Tibial nerve (tissue), 4 donors: ENCODE measurements around the gene KPNA3. TPM values are rescaled to one million over a fixed set of nuclear protein-coding genes. Genes with fewer than 3 reads are reported as not detected.
A peak's percentile ranks its signal among the peaks of the same experiment; 100 is the strongest.

Experiments
- DNase-seq, 2 donors: peaks; one replicate each; pipeline ENCODE4 v3.0.0-alpha.2; 2019; ENCODE audit warnings: low spot score in 2 of 2
- H3K27ac ChIP-seq, 4 donors: fragments of 200-600 bp; sonication (generic) in 3 of 4; one replicate each; pipeline ENCODE4 v1.5.1; 2017 to 2019; ENCODE audit warnings: mild to moderate bottlenecking in 1 of 4
- H3K27me3 ChIP-seq, 2 donors: fragments of 200-600 bp; sonication (generic) in 1 of 2; one replicate each; pipeline versions ENCODE4 v1.5.1 to v1.6.0; 2017 to 2019
- H3K36me3 ChIP-seq, 3 donors: fragments of 200-600 bp; sonication (generic); one replicate each; pipeline ENCODE4 v1.5.1; 2018 to 2019
- H3K4me1 ChIP-seq, 4 donors: fragments of 200-600 bp; sonication (generic) in 3 of 4; one replicate each; pipeline ENCODE4 v1.5.1; 2017 to 2019
- H3K4me3 ChIP-seq, 4 donors: fragments of 200-600 bp; sonication (generic) in 3 of 4; one replicate each; pipeline ENCODE4 v1.5.1; 2017 to 2019; ENCODE audit warnings: mild to moderate bottlenecking in 1 of 4, moderate library complexity in 1 of 4
- H3K9me3 ChIP-seq, 4 donors: fragments of 200-600 bp; sonication (generic) in 3 of 4; one replicate each; pipeline ENCODE4 v1.5.1; 2017 to 2019
- EP300 ChIP-seq, 2 donors: sonication (generic); formaldehyde crosslinking; IDR thresholded peaks; one replicate each; pipeline ENCODE4 v1.6.1; 2017; ENCODE audit warnings: antibody characterized with exemption in 2 of 2, mild to moderate bottlenecking in 1 of 2
- POLR2A ChIP-seq, 2 donors: fragments of 450-650 bp; IDR thresholded peaks; one replicate each; pipeline ENCODE4 v1.6.1; 2017; ENCODE audit warnings: antibody characterized with exemption in 2 of 2, mild to moderate bottlenecking in 2 of 2, moderate library complexity in 2 of 2
- WGBS, 2 donors: methylation state at CpG; one replicate each; pipeline ENCODE4 v1.1.5; 2018; 5-methylcytosine and 5-hydroxymethylcytosine counted together
- total RNA-seq, 4 donors: library from RNA; depleted of rRNA; stranded (reverse); fragments of >200 nt; gene quantifications; one replicate each; pipeline ENCODE4 v1.1.0, GENCODE V29; 2016
- TF ChIP-seq, protein P1 (sequence below), 5 experiments: fragments of 200-600 bp in 3 of 5; fragments of 450-650 bp in 2 of 5; sonication (generic) in 3 of 5; IDR thresholded peaks; one replicate each; pipeline ENCODE4 v1.5.1; 2016 to 2019; ENCODE audit warnings: antibody characterized with exemption in 5 of 5, mild to moderate bottlenecking in 3 of 5, moderate library complexity in 2 of 5

The KPNA3 gene
- total RNA-seq, 4 donors from 2014 or later: 19.8 to 29.9 (median 23.2) TPM

DNA sequence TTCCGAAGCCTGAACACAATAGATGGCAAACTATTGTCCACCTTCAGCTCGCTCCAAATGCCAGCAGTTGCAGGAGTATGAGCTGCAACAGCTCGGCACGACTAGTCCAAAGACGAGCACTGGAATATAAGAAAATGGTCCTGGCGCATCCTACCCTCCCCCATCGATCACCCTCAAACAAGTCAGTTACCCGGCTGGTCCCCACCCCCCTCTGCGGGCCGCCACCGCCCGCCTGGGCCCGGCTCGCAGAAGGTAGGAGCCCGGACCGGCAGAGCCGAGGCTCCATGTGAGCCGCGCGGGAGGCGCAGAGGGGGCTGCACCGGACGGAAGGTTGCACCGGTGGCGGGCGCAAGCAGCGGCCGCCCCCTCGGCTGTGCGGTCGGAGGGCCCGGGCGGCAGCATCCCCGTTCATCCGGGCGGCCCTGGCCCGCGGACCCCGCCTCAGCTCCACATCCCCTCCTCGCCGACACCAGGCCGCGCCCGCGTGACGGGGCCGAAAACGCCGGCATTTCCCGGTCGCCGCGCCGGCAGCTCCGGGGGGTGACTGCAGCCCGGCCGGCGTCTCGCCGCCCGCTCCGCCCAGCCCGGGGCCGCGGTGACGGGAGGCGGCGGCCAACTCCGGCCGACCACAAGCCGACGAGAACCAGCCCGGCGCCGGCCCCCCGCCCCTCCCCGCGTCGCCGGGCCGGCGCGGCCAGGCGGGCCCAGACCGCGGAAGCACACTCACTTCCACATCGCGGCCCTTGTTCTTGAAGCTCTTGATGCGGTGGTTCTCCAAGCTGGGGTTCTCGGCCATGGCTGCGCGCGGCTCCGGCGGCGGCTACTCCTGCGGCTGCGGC is 552 bp downstream of the KPNA3 start:
- peak in 1 of 2 donors; percentile 21 for DNase-seq
- Histone ChIP-seq H3K27me3 (no peaks in the 10 kb centered on the region), H3K9me3 (no peaks in the 10 kb centered on the region), H3K4me3 (peak overlapping the region; percentile 73 to 99 (median 92)), H3K27ac (peak overlapping the region; percentile 85 to 97 (median 88)), H3K36me3 (no peaks in the 10 kb centered on the region), H3K4me1 (peaks cover 0 to 37% (median 14%) of the 10 kb centered on the region in 4 donors)
- TF ChIP-seq POLR2A (IDR thresholded peaks at IDR 0.05): peak in 1 of 2 donors; percentile 3
- TF ChIP-seq, protein P1, sequence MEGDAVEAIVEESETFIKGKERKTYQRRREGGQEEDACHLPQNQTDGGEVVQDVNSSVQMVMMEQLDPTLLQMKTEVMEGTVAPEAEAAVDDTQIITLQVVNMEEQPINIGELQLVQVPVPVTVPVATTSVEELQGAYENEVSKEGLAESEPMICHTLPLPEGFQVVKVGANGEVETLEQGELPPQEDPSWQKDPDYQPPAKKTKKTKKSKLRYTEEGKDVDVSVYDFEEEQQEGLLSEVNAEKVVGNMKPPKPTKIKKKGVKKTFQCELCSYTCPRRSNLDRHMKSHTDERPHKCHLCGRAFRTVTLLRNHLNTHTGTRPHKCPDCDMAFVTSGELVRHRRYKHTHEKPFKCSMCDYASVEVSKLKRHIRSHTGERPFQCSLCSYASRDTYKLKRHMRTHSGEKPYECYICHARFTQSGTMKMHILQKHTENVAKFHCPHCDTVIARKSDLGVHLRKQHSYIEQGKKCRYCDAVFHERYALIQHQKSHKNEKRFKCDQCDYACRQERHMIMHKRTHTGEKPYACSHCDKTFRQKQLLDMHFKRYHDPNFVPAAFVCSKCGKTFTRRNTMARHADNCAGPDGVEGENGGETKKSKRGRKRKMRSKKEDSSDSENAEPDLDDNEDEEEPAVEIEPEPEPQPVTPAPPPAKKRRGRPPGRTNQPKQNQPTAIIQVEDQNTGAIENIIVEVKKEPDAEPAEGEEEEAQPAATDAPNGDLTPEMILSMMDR (IDR thresholded peaks at IDR 0.05): no peak
- WGBS, 2 donors: 0 to 1% methylated on average over 36 to 41 of the region's 98 CpGs

DNA sequence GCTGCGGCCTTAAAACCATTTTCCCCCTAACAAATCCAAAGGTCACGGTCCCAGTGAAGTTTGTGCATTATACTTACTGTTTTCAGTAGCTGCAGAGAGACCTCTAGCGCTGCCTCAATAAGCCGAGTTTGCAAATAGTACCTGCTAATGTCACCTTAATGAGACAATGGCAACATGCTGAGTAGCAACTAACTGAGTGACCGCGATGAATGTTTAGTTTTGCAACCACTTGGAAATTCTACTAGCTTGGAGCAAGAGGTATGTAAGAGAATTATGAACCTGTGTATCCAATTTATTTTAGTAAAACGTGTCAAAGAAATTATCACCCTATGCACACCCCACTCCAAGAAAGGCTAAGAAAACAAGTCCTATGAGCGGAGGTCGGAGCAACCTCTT is 1.2 kb downstream of the KPNA3 start:
- H3K4me1 ChIP-seq: peaks cover 0 to 42% (median 14%) of the 10 kb centered on the region in 4 donors
- no peaks in the 10 kb centered on the region for H3K27me3 ChIP-seq
- no peaks in the 10 kb centered on the region for H3K36me3 ChIP-seq
- H3K4me3 ChIP-seq: peak overlapping the region; percentile 45 to 99 (median 92)
- 3 to 5% methylated on average over 9 of the region's 9 CpGs for WGBS, 2 donors
- DNase-seq: peak in 1 of 2 donors; percentile 16
- peak overlapping the region; percentile 85 to 97 (median 88) for H3K27ac ChIP-seq
- TF ChIP-seq, protein P1 (IDR thresholded peaks at IDR 0.05): no peak
- no peak for TF ChIP-seq POLR2A (IDR thresholded peaks at IDR 0.05)
- TF ChIP-seq EP300 (IDR thresholded peaks at IDR 0.05): no peak
- no peaks in the 10 kb centered on the region for H3K9me3 ChIP-seq

GRCh38 chr13:49789968-49790367 is 2.5 kb downstream of the KPNA3 start:
- DNase-seq: no peak
- 95 to 98% methylated on average over 8 of the region's 8 CpGs for WGBS, 2 donors
- Histone ChIP-seq H3K36me3 (no peaks in the 10 kb centered on the region), H3K27ac (no peak overlapping the region), H3K9me3 (no peaks in the 10 kb centered on the region), H3K4me3 (no peak overlapping the region), H3K27me3 (no peaks in the 10 kb centered on the region), H3K4me1 (peaks cover 0 to 42% (median 14%) of the 10 kb centered on the region in 4 donors)
- no peak for TF ChIP-seq POLR2A (IDR thresholded peaks at IDR 0.05)
- TF ChIP-seq, protein P1 (IDR thresholded peaks at IDR 0.05): no peak
- no peak for TF ChIP-seq EP300 (IDR thresholded peaks at IDR 0.05)

- DNase-seq: no peak
- H3K4me1 ChIP-seq: peaks cover 0 to 50% (median 12%) of the 10 kb centered on the region in 4 donors
- no peaks in the 10 kb centered on the region for H3K27me3 ChIP-seq
- no peak for TF ChIP-seq EP300 (IDR thresholded peaks at IDR 0.05)
- TF ChIP-seq POLR2A (IDR thresholded peaks at IDR 0.05): no peak
- TF ChIP-seq, protein P1 (IDR thresholded peaks at IDR 0.05): no peak
- no peaks in the 10 kb centered on the region for H3K36me3 ChIP-seq
- H3K27ac ChIP-seq: no peak overlapping the region
- H3K4me3 ChIP-seq: no peak overlapping the region
- H3K9me3 ChIP-seq: no peaks in the 10 kb centered on the region
These were observed 6.0 kb downstream of the KPNA3 start for GRCh38 chr13:49786401-49787008.
